Glomerular visceral epithelial cell (primary cell): ENCODE measurements around the gene MOB1B.
A peak's percentile ranks its signal among the peaks of the same experiment; 100 is the strongest.
"Not testable (repeated sequence)": the region's sequence is repeated elsewhere in the genome, so short reads cannot be mapped to it uniquely, and the experiment has no call there.

Source experiments
- DNase-seq: peaks from one replicate; pipeline ENCODE4 v3.0.0-alpha.2; 2016; ENCODE audit errors: extremely low spot score

The MOB1B gene

GRCh38 chr4:70956549-70957210 is 54.5 kb downstream of the MOB1B start:
- DNase-seq = no peak

DNA sequence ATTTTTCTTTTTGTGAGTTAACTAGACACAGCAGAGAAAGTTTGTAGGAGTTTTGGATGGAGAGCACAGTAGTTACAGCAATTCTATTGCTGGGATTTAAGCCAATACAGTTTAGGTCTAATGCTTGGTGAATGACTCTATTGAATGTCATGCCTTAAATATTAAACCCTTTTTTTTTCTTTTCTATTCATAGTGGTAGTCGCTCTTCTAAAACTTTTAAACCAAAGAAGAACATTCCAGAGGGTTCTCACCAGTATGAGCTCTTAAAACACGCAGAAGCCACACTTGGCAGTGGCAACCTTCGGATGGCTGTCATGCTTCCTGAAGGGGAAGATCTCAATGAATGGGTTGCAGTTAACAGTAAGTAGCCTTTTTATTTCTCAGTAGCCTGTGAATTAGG is 56.5 kb downstream of the MOB1B start:
- peak; percentile 33 for DNase-seq

GRCh38 chr4:70969076-70969475 is 66.9 kb downstream of the MOB1B start:
- DNase-seq = peak; percentile 86

GRCh38 chr4:70976252-70976651 is 74.1 kb downstream of the MOB1B start:
- no peak for DNase-seq

- DNase-seq = no peak
Observed at GRCh38 chr4:70979445-70980008, 77.4 kb downstream of the MOB1B start.

- DNase-seq = no peak
Observed at GRCh38 chr4:70980196-70980595, 78.0 kb downstream of the MOB1B start.

DNA sequence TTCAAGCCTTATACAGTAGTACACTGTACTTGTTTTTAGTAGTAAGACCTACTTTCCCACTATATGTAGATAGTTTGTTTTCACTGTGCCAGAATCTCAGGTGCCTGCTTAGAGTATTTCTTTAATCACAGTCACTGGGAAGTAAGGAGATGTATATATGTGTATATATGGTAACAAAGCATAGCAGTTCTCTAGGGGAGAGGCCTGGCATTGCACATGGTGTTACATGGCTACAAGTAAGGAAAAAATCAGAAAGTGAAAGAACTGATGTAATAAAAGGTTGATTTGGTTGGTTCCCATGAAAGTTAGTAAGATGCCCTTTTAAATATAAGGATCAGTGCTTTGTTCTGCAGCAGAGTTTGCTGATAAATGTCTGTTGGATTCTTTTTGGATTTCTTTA is 81.9 kb downstream of the MOB1B start:
- no peak for DNase-seq

- DNase-seq = no peak
Observed at GRCh38 chr4:70984589-70984988, 82.4 kb downstream of the MOB1B start.

DNA sequence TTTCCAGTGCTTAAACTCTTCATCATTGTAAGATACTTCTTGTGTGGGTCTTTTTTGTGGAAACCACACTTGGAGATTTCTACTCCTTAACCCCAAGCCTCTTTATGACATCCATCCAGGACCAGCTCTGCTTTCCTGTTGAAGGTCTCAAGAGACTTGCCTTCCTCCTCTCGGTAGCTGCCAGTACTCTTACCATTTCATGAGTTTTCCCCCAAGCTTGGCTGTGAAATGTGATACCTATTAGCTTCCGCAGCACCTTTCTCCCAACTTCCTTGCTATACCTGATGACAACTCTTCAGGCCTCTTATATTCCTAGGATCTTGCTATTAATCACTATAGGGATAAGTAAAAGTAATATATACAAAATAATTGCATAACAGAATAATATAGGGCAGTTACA is 89.4 kb downstream of the MOB1B start:
- DNase-seq = no peak

DNA sequence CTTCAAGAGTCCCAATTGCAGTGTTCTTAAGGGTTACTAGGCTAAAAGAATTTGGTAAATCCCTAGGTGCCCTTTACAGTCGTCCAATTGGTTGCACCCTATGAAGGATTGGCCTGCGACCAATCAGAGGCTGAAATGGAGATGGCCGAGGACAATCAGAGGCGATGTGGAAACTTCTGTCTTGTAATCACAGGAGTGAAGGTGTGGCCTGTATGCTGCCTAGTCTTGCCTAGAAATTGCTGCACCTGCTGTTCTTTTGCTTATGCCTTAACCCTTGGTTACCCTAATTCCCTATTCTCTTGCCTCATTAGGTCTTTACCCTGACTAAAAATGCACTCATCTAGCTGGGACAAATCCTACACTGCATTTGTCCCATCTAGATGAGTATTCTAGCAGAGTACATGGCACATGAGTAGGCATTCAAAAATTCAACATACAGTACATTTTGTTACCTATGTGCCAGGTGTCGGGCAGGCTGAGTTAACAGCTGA is 90.3 kb downstream of the MOB1B start:
- no peak for DNase-seq

- peak; percentile 97 for DNase-seq
Observed at GRCh38 chr4:70993181-70994068, 91.3 kb downstream of the MOB1B start, which contains the start of gene DCK. DCK (plus strand) TSS chr4:70993649; CDS start chr4:70993836, 187 bp downstream.

GRCh38 chr4:70994069-70994366 is 91.8 kb downstream of the MOB1B start:
- DNase-seq = no peak

DNA sequence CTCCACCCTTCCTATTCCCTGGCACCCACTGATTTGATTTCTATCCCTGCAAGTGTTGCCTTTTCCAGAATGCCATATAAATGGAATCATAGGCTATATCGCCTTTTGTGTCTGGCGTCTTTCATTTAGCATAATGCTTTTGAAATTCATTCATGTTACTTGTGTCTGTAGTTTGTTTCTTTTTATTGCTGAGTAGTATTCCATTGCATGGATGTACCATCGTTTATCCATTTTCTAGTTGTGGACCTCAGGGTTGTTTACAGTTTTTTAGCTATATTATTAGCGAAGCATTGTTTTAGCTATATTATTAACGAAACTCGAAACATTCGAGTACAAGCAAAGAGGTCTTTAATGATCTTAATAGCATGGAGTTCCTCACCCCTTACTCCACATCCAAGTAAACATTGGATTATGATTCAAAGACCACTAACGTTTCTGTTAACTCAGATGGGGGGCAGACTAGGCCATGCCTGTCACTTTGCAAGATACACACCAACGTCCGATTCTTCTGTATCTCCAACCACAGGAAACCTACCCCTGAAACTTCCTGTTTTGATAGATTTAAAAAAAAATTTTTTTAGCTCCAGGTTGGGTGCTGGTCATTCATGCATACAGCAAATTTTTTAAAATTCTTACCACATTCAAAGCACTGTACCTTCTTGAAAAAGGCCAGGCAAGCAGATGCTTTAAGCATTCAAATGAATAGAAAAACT is 92.4 kb downstream of the MOB1B start:
- no peak for DNase-seq

DNA sequence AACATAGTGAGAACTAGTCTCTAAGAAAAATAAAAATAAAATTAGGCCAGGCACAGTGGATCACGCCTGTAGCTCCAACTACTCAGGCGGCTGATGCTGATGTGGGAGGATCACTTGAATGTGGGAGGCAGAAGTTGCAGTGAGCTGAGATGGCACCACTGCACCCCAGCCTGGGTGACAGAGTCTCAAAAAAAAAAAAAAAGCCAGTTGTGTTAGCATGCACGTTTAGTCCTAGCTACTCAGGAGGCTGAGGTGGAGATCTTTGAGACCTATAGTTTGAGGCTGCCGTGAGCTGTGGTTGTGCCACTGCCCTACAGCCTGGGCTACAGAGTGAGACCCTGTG is 93.8 kb downstream of the MOB1B start:
- no peak for DNase-seq

DNA sequence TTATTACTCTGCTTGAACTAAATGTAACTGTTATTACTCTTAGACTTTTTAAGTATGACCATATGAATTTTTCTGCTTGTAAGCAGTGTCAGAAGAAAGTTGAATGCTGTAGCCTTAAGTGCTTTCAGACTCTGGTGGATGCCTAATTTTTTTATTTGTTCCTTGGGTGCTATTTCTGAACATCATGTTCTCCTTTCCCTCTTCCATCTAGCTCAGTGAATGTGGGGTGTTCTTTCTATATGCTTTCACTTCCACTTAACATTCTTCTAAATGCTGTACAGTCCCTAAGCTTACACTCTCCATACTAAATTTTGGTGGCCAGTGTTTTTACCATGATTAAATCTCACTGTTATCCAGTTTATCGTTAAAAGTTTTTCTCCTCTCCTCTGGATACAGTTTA is 94.9 kb downstream of the MOB1B start:
- no peak for DNase-seq

DNA sequence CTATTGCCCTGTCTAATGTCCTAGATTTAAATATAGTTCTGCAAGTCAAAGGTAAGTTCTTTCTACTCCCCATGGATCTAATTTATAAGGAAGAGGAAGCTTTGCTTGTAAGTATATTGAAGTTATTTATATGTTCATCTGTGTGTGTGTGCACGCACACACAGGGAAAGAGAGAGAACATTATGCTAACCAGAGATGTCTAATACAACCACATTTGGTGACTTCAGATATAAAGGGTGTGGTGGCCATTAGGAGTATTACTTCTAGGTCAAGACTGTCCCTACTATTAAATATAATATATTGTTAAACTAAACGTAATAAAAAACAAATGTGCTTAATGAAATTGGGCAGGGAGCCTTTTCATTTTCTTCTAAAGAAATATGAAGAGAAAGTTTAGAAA is 95.4 kb downstream of the MOB1B start:
- no peak for DNase-seq

DNA sequence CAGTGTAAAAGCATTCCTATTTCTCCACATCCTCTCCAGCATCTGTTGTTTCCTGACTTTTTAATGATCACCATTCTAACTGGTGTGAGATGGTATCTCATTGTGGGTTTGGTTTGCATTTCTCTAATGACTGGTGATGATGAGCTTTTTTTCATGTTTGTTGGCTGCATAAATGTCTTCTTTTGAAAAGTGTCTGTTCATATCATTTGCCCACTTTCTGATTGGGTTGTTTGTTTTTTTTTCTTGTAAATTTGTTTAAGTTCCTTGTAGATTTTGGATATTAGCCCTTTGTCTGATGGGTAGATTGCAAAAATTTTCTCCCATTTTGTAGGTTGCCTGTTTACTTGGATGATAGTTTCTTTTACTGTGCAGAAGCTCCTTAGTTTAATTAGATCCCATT is 97.5 kb downstream of the MOB1B start:
- DNase-seq = not testable (repeated sequence)

DNA sequence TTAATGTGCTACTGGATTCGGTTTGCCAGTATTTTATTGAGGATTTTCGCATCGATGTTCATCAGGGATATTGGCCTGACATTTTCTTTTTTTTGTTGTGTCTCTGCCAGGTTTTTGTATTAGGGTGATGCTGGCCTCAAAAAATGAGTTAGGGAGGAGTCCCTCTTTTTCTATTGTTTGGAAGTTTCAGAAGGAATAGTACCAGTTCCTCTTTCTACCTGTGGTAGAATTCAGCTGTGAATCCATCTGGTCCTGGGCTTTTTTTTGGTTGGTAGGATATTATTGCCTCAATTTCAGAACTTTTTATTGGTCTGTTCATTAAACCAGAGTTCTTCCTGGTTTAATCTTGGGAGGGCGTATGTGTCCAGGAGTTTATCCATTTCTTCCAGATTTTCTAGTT is 99.2 kb downstream of the MOB1B start:
- not testable (repeated sequence) for DNase-seq

- no peak for DNase-seq
Observed at GRCh38 chr4:71004281-71004851, 102.2 kb downstream of the MOB1B start.

DNA sequence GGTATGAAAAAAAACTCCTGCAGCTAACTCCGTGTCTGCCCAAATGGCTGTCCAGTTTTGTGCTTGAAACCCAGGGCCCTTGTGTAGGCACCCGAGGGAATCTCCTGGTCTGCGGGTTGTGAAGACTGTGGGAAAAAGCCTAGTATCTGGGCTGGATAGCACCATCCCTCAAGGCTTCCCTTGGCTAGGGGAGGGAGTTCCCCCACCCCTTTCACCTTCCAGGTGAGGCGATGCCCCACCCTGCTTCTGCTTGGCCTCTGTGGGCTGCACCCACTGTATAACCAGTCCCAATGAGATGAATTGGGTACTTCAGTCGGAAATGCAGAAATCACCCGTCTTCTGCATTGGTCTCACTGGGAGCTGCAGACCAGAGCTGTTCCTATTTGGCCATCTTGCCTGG is 102.9 kb downstream of the MOB1B start:
- not testable (repeated sequence) for DNase-seq

GRCh38 chr4:71006203-71006907 is 104.2 kb downstream of the MOB1B start:
- DNase-seq = no peak
